ENCODE results near the gene ATP6V0D1. TPM values are rescaled to one million over a fixed set of nuclear protein-coding genes. Genes with fewer than 3 reads are reported as not detected.

Gene ATP6V0D1
- total RNA-seq, 1 experiment from 2014 or later: 50.5 TPM

- no peak for DNase-seq (ENCODE audit: unreplicated experiment)
- intact Hi-C loops (cut with micrococcal nuclease): no loop called here
Measured at GRCh38 chr16:67393111-67393787, 87.7 kb downstream of the ATP6V0D1 start, which contains the start of gene TPPP3. Gene TPPP3, minus strand, starts transcription at chr16:67393498. Its CDS starts 2,387 bp downstream, at chr16:67391111.

GRCh38 chr16:67392301-67393059 lies 88.5 kb downstream of the ATP6V0D1 start:
- no peak for DNase-seq (ENCODE audit: unreplicated experiment)
- TF ChIP-seq CTCF (IDR thresholded peaks at IDR 0.05; ENCODE audit: unreplicated experiment): no peak
- Mint-ChIP-seq H3K27me3 (ENCODE audit: insufficient read depth, unreplicated experiment) (no peaks in the 10 kb centered on the region), H3K4me3 (ENCODE audit: unreplicated experiment) (no peak overlapping the region), H3K27ac (ENCODE audit: low read depth, unreplicated experiment) (peak overlapping the region; percentile 44), H3K4me1 (ENCODE audit: insufficient read depth, unreplicated experiment) (peaks cover 14% of the 10 kb centered on the region), H3K9me3 (ENCODE audit: unreplicated experiment) (no peaks in the 10 kb centered on the region), H3K36me3 (ENCODE audit: insufficient read depth, unreplicated experiment) (no peaks in the 10 kb centered on the region)
- ChIA-PET CTCF (interaction anchor here (0.6 to 0.7 kb wide), 2 partner anchors 35 to 399 kb away, joined by 3 read pairs; no protein-coding TSS in a partner anchor), POLR2A (no interaction called here)
- intact Hi-C loops (cut with micrococcal nuclease): no loop called here
- BruUV-seq (replicated peaks): no TSS peak

More at GRCh38 chr16:67393111-67393787, 87.7 kb downstream of the ATP6V0D1 start, which contains the start of gene TPPP3:
- no peaks in the 10 kb centered on the region for H3K9me3 Mint-ChIP-seq (ENCODE audit: unreplicated experiment)
- H3K4me1 Mint-ChIP-seq (ENCODE audit: insufficient read depth, unreplicated experiment): peaks cover 14% of the 10 kb centered on the region
- no peaks in the 10 kb centered on the region for H3K36me3 Mint-ChIP-seq (ENCODE audit: insufficient read depth, unreplicated experiment)
- H3K4me3 Mint-ChIP-seq (ENCODE audit: unreplicated experiment): no peak within 1 kb of the TSS
- no peaks in the 10 kb centered on the region for H3K27me3 Mint-ChIP-seq (ENCODE audit: insufficient read depth, unreplicated experiment)
- no peak for TF ChIP-seq CTCF (IDR thresholded peaks at IDR 0.05; ENCODE audit: unreplicated experiment)
- no TSS peak for BruUV-seq (replicated peaks)
- CTCF ChIA-PET: interaction anchor here (0.6 to 0.7 kb wide), 2 partner anchors 34 to 400 kb away, joined by 3 read pairs; no protein-coding TSS in a partner anchor
- POLR2A ChIA-PET: no interaction called here
- peak within 1 kb of the TSS; percentile 44 for H3K27ac Mint-ChIP-seq (ENCODE audit: low read depth, unreplicated experiment)

GRCh38 chr16:67391424-67392300 lies 89.3 kb downstream of the ATP6V0D1 start:
- no peaks in the 10 kb centered on the region for H3K36me3 Mint-ChIP-seq (ENCODE audit: insufficient read depth, unreplicated experiment)
- peak overlapping the region; percentile 44 for H3K27ac Mint-ChIP-seq (ENCODE audit: low read depth, unreplicated experiment)
- intact Hi-C loops (cut with micrococcal nuclease): no loop called here
- ChIA-PET CTCF (interaction anchor here (0.9 kb wide), 1 partner anchor 131 kb away, joined by 4 read pairs; no protein-coding TSS in a partner anchor), POLR2A (no interaction called here)
- H3K9me3 Mint-ChIP-seq (ENCODE audit: unreplicated experiment): no peaks in the 10 kb centered on the region
- peaks cover 1% of the 10 kb centered on the region for H3K27me3 Mint-ChIP-seq (ENCODE audit: insufficient read depth, unreplicated experiment)
- no peak overlapping the region for H3K4me3 Mint-ChIP-seq (ENCODE audit: unreplicated experiment)
- no peak for DNase-seq (ENCODE audit: unreplicated experiment)
- BruUV-seq (replicated peaks): no TSS peak
- H3K4me1 Mint-ChIP-seq (ENCODE audit: insufficient read depth, unreplicated experiment): peaks cover 14% of the 10 kb centered on the region
- TF ChIP-seq CTCF (IDR thresholded peaks at IDR 0.05; ENCODE audit: unreplicated experiment): no peak
